Measurements from ENCODE around the gene UPB1.
A peak's percentile ranks its signal among the peaks of the same experiment; 100 is the strongest.
"Not testable (repeated sequence)": the region's sequence is repeated elsewhere in the genome, so short reads cannot be mapped to it uniquely, and the experiment has no call there.

Gene UPB1

DNA sequence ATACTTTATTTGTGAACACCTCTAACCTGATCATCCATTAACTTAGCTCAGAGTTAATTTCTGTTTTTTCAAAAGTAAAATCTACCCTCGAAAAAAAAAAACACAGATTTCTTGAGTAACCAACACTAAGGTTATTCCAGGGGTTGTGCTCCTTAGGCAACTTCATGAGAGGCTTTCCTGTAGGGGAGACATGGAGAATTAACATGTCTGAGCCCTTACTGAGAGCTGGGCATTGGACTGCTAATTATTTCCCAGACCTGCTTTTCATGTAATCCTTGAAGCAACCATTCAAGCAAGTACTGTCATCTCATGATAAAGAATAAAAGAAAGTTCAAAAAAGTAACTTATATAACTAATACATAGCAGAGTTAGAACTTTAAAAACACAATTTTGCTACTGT, 13.5 kb upstream of the UPB1 start:
- no peak for DNase-seq (ENCODE audit: low spot score)

DNA sequence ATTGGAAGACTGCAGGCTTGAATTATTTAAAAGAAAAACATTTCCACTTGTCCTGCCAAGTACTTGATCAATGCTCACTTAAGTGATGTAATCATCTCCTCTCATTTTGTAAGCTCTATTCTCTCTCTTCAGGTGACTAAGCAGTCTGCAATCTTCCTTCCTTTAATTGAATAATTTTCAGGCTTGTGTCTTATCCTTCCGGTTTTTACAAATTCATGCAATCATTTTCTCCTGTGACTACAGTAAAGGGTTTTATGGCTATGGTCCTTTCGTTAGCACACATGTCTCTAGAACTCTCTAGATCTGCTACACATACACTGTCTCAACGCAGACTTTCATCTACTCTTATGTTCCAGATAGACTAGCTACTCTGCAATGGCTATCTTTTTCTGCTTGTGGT, 12.6 kb upstream of the UPB1 start:
- DNase-seq (ENCODE audit: low spot score): no peak

DNA sequence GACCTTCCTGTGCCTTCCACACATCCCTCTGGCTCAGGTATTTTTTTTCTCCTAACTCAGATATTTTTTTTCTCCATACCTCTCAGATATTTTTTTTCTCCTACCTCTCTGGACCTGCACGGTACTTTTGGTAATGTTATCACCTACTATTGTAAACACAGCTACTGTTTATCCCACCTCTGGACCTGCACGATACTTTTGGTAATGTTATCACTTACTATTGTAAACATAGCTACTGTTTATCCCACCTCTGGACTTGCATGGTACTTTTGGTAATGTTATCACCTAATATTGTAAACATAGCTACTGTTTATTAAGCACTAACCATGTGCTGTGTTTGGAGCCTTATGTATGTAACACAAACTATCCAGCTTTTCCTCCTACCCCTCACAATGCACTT, 12.1 kb upstream of the UPB1 start:
- no peak for DNase-seq (ENCODE audit: low spot score)

DNA sequence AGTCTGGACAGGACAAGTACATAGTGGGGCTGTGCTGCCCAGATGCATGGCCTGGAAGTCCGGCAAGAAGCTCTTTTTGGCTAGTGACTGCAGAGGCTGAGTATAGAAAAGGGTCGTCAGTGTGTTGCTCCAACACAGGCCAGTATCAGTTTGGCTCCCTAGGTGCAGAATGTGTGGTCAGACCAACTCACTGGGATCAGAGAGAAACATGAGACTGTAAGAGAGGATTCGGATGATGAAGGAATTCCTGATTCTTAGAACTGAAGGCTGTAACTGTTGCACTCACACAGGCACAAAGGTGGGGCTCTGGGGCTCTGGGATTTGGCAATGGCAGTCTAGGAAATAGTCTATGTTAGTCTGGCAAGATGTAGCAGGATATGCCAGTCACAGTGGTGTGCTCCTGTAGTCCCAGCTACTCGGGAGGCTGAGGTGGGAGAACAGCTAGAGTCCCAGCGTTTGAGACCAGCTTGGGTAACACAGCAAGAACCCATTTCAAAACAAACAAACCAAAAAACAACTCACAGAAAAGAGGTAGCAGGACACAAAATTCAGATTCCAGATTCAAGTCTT, 11.1 kb upstream of the UPB1 start:
- DNase-seq (ENCODE audit: low spot score): no peak

DNA sequence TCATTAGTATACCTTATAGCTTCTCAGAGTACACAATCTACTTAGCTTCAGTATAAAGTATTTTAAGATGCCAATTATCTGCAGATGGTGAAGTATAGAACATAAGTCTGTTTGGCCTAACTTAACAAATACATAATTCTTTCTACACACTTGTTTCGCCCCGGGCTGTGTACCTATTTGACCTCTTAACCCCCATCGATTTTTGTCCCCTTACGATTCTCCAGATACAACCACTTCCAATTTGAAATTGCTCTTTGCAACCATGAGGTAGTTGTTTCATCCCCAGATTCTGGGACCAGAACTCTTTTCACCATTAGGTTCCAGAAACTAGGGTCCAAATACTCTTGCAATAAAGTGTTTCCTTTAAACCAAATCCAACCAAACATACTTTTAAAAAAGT, 10.0 kb upstream of the UPB1 start:
- DNase-seq (ENCODE audit: low spot score): no peak

DNA sequence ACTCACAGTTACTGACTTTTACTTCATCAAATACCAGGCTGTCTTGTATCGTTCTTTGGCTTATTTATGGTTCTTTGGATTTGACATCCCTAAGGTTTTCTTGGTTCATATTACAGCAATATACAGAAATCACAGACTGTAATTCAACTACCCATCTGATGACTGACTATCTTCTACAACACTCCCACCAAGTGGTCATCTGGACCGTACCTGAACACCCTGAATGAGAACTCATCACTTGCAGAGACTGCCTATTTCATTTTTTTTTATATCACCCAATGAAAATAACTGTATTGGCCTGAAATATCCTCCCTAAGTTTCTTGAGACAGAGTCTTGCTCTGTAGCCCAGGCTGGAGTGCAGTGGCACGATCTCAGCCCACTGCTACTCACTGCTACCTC, 9.5 kb upstream of the UPB1 start:
- no peak for DNase-seq (ENCODE audit: low spot score)

DNA sequence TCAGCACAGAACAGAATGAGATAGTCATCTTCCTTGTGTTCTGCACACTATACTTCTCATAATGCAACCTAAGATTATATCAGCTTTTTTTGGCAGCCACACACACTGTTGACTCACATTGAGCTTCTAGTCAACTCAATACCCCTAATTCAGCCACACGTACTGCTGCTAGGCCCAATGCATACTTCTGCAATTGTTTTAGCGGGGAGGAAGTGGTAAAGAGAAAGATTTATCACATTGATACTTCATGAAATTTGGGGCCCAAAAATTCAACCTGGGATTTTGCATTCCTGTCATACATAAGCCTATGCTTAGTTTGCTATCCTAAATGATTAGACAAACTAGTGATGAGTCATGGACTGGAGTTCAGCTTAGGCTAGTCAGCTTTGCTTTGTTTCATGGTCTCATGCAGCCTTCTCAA, 8.6 kb upstream of the UPB1 start:
- DNase-seq (ENCODE audit: low spot score): no peak

DNA sequence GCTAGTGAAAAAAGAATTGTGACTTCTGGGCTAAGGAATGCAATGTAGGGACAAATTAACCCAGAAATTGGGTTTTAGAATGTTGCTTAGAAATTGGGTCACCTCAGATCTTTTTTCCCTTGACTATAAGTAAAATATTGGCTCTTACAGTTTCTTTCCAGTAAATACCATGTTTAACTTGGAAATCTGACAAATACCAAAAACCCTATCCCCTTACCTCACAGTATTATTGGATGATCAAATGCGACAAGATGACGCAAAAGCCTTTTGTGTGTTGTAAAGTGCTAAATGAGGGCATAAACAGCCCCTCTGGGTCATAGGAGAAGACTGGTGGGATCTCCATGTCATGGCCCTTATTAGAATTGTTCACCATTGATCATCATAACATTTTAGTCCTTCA, 6.1 kb upstream of the UPB1 start:
- DNase-seq (ENCODE audit: low spot score): no peak

DNA sequence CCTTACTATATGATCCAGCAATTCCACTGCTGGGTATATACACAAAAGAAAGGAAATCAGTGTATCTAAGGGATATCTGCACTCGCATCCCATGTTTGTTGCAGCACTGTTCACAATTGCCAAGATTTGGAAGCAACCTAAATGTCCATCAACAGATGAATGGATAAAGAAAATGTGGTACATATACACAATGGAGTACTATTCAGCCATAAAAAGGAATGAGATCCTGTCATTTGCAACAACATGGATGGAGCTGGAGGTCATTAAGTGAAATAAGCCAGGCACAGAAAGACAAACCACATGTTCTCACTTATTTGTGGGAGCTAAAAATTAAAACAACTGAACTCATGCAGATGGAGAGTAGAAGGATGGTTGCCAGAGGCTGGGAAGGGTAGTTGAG, 5.7 kb upstream of the UPB1 start:
- not testable (repeated sequence) for DNase-seq (ENCODE audit: low spot score)

DNA sequence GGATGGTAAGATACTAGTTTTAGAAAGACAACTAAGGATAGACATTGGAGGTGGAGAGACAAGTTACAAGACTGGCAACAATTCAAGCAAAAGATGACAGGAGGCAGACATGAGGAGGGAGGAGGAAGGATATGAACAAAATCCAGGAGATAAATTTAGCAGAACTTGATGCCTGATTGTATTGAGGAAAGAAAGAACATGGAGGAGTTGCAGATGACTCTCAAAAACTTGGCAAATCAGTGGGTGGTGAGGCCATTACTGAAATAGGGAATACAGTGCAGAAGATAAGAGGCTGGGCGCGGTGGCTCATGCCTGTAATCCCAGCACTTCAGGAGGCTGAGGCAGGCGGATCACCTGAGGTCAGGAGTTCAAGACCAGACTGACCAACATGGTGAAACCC, 2.7 kb upstream of the UPB1 start:
- DNase-seq (ENCODE audit: low spot score): no peak

DNA sequence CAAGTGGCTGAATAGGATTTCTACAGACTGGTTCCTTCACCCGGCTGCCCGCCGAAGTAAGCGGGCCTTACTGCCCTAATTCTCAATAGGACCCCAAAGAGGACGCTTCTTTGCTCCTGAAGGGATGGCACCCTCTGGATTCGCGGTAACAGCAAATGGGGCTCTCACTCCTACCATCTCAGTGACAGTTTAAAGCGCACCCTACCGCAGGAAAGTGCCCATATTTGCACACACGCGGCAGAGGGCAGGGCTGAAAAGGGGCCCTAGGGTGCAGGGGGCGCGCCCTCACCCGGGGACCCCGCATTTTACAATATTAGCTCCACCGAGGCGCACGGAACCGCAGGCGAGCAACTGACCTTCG, 985 bp upstream of the UPB1 start:
- DNase-seq (ENCODE audit: low spot score): no peak

DNA sequence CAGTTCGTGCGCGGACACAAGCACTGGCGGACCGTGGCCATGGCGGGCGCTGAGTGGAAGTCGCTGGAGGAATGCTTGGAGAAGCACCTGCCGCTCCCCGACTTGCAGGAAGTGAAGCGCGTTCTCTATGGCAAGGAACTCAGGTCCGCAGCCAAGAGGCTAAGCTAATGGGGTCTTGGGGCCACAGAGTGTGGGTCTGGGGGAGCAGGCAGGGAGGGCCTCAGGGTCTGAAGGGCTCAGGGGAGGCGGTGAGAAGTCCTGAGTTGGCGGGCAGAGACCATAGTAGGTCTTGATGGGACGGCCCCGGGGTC, 188 bp downstream of the UPB1 start:
- DNase-seq (ENCODE audit: low spot score): no peak

DNA sequence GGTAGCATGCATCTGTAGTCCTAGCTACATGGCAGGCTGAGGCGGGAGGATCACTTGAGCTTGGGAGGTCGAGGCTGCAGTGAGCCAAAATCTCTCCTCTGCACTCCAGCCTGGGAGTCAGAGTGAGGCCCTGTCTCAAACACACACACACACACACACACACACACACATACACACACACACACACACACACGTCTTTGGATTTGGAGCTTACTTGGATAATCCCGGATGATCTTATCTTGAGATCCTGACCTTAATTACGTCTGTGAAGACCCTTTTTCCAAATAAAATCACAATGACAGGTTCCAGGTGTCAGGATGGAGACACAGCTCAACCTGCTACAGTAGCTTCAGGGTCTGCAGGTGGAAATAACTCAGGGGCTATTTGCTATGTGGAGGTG, 1.1 kb downstream of the UPB1 start:
- DNase-seq (ENCODE audit: low spot score): no peak

DNA sequence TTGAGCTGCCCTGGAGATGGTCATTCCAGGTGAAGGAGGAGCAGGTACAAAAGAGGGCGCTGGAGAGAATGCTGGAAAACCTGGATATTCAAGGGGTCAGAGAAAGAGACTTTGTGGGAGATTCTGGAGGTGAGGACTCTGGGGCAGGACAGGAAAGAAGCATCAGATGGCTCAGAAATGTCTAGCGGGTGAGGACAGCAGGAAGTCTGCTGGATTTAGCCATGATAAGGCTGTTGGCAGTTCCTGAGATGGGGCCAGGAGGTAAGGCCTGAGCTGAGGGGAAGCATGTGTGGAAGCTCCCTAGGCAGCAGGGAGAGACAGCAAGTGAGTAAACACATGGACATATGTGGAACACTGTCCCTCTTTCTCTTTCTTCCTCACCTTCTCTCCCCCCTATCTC, 1.5 kb downstream of the UPB1 start:
- DNase-seq (ENCODE audit: low spot score): peak; percentile 83

DNA sequence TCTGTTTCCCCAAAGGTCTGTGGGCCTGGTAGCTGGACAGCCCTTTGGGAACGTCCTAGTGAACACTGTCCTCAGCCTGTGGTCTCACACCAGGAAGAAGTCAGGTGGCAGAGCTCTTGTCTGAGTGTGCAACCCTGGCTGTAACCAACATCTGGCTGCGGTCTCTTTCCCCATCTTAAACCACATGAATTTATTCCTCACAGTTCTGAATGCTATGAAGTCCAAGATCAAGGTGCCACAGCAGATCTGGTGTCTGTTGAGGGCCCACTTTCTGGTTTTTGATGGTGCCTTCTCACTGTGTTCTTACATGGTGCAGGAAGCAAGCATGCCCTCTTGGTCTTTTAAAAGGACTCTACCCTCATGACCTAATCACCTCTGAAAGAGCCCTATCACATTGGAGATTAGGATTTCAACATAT, 2.7 kb downstream of the UPB1 start:
- DNase-seq (ENCODE audit: low spot score): no peak

DNA sequence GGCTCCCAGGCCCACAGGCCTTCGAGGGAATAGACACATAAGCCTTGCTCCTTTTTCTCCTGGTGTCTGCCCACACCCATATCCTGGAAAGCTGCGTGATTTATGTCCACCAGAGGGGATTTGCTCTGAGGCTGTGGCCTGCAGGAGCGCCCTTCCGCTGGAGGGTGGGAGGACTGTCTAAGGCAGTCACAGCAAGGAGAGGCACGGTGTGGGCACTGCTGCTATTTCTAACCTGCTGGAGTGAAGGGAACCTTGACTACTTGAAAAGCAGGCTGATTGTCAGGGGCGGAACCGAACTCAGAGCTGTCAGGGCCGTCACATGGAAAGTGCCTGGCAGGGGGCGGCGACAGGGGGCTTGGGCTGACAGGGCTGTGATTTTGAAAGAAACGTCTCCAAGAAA, 3.7 kb downstream of the UPB1 start:
- DNase-seq (ENCODE audit: low spot score): no peak

DNA sequence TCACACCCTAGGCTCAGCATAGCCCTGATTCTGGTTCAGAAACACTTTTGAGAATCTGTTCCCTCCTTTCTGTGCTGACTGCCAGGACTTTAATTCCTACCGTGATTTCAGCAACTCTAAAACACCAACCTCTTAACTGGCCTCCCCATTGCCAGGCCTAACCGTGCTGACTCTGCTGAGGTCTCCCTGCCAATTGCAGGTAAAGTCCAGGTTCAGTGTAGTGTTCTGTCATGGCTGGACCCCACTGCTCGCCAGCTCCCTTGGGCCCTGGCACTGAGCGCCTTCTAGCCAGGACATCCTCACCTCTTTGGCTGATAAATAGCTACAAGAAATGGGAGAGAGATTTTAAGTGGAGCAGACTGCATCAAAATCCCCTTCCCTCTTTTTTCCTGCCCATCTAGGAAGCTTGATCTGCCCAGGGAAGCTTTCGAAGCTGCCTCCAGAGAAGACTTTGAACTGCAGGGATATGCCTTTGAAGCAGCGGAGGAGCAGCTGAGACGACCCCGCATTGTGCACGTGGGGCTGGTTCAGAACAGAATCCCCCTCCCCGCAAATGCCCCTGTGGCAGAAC, 4.7 kb downstream of the UPB1 start:
- no peak for DNase-seq (ENCODE audit: low spot score)

DNA sequence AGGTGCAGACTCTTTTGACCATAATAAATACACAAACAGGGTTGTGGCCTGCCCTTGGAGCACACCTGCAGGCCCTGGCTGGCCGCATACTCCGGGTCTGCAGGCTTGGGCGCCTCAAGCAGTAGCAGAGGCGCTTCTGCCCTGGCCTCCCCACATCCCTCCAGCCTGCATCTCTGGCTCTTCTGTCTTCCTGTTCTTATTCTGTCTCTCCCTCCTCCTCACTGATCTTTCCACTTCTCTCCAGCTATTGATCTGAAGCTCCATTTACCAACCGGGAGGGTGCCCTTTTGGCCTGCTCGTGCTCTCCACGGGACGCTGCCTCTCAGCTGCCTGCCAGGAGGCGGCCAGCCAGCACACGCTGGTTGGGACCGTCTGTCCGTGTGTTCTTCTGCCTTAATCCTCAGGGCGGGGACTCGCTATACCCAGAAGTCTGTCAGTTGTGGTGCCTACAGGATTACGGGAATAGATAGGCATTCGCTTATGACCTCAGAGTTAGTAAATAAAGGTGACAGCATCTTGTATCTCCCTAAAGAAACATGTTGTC, 5.2 kb downstream of the UPB1 start:
- peak; percentile 63 for DNase-seq (ENCODE audit: low spot score)

DNA sequence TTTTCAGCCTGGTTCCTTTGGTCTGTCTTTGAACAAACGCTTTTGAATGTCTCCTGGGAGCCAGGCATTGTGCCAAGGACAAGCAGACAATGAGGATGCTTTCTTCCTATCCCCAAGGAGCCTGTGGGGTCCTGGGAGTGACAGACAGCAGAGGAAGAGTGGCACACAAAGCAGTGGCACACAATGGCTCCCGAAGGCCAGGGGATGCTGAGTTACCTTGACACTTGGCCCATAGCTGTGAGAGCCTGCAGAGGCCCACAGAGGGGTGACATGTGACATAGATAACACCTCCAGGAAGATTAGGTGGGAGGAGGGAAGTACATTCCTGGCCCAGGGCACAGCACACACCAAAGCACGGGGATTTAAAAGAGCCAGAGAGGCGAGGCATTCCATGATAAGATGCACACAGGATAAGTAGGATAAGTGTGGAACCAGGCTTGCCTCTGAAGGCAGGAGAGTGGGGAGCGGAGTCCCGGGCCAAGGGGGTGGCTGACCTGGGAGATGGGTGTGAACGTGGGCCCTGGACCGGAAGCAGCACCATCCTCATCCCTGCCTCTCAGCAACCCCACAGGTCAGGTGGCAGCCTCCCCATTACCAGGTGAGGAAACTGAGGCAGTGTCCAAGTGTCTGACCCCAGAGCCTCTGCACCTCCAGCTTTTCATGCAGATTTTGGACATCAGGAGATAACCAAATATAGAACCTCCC, 6.3 kb downstream of the UPB1 start:
- no peak for DNase-seq (ENCODE audit: low spot score)

DNA sequence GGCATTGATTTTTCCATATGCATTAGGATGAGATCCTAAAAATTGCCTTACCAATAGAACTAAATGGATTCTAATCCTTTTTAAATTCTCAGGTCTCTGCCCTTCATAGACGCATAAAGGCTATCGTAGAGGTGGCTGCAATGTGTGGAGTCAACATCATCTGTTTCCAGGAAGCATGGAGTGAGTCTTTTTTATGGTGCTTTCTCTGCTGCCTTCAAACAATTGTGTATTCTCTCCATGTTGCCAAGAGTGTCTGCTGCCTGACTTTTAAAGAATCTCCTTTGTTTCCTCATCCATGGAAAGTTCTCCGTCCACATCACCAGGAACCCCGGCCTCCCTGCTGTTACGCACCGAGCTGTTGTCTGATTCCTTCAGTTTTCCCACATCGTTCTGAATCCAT, 6.9 kb downstream of the UPB1 start:
- DNase-seq (ENCODE audit: low spot score): no peak

DNA sequence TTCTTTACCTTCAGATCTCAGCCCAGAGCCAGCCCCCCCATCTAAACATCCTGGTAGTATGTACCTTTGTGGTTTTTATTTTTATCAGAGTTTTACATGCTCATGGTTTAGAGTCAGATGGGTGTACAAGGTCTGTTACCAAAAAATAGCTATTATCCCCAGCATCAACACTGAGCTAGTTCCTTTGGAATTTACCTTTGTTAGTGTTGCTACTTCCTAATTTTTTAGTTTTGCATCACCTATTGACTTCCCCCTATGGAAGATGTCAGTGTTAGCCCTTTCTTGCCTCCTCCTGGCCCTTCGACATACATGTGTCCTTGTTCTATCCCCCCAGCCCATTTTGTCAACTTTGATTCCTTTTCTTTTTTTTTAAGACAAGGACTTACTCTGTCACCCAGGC, 7.4 kb downstream of the UPB1 start:
- no peak for DNase-seq (ENCODE audit: low spot score)

DNA sequence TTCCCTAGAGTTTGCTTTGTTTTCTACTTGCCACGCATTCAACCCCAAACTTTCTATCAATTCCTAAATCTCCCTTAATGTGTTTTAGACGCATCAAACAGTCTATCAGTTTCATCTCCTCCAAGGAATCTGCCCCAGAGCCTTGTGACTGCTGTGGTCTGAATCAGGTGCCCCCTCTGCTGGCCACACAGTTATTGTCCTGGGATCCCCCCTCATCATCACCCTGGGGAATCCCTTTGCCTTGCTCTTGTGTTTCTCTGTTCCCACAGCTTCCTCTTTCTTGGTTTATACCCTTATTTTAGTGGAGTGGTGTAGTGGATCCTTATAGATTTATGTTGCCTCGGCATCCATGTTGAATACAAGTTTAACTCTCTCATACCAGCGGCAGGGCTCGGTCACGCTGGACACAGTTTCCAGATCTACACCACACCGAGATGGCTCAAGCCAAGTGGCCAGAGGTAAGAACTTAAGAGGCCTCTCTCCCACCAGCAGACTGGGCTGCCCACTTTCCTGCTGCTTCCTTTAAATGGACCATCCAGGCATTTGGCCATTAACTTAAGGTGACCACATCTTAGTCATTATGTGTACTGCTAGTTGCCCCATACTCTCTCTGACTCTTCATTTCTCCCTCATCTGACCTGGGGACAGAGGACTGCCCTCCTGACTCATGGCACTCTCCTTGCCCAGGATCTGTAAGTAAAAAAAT, 8.2 kb downstream of the UPB1 start:
- DNase-seq (ENCODE audit: low spot score): peak; percentile 42

DNA sequence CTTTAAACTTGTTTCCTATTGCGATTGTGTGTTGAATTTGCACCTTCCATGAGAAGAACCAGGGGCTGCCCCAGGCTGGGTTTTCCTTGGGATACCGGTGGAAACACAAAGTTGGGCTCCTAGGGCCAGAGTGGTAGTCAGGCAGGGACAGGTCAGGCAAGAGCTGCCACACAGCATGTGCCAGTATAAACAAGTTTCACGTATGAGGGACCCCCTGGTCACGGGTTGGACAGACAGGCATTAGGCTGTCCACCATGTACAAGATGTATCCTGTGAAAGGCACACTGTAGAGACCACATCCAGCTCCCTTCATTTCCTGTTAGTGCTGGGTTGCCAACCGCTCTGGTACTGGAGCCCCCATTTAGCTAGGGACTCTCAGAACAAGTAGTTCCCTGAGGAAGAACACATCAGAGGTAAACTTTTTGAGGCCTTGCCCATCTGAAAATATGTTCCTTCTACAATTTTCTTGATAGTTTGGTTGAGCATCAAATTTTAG, 8.8 kb downstream of the UPB1 start:
- DNase-seq (ENCODE audit: low spot score): no peak
